Hepatic stellate cell (primary cell): Measurements from ENCODE around the gene CHRNA9.
"Not testable (repeated sequence)": the region's sequence is repeated elsewhere in the genome, so short reads cannot be mapped to it uniquely, and the experiment has no call there.

Experiments used
- DNase-seq: peaks from one replicate; pipeline ENCODE4 v3.0.0; 2011; ENCODE audit warnings: low spot score

The CHRNA9 gene, protein sequence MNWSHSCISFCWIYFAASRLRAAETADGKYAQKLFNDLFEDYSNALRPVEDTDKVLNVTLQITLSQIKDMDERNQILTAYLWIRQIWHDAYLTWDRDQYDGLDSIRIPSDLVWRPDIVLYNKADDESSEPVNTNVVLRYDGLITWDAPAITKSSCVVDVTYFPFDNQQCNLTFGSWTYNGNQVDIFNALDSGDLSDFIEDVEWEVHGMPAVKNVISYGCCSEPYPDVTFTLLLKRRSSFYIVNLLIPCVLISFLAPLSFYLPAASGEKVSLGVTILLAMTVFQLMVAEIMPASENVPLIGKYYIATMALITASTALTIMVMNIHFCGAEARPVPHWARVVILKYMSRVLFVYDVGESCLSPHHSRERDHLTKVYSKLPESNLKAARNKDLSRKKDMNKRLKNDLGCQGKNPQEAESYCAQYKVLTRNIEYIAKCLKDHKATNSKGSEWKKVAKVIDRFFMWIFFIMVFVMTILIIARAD

DNA sequence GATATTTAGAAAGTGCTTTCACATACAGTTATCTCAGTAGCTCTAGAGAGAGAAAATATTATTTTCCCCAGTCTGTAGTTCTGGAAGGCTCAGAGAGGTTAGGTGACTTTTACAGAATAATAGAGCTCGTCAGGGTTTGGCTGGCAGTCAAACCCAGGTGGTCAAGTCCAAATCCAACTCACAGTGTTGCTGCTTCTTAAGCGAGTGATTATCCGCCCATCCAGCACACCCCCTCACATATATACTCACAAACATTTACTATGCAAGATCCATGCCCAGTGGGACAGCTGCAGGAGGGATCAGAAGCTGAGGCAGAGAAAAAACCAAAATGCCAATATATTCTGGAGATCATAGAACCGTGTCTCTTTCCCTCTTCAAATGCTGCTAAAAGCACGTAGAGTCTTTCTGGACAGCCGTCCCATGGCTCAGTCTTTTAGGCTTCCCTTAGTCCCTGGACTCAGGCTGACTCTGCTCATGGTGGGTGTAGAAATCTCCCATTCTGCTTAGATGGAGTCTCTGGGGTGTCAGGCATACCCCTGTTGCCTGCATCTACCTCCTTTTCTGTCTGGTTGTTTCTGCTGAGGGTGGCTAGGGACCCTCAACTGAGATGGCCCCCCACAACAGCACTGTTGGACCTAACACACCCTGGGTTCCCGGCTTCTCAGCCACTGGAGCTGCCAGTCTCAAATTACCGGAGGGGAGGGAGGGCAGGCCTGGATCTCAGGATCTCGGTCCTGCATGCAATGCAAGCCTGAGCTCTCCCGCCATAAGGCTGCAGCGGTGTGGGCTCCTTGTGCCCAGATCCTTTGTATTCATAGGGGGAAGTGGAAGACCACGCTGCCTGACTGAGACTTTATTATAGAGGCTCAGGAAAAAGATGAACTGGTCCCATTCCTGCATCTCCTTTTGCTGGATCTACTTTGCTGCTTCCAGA, at the start of gene CHRNA9:
TSS of gene CHRNA9 (plus strand) at position 743 of the 934 bp plus-strand sequence. CDS start at position 878, 135 bp downstream.
- no peak for DNase-seq

DNA sequence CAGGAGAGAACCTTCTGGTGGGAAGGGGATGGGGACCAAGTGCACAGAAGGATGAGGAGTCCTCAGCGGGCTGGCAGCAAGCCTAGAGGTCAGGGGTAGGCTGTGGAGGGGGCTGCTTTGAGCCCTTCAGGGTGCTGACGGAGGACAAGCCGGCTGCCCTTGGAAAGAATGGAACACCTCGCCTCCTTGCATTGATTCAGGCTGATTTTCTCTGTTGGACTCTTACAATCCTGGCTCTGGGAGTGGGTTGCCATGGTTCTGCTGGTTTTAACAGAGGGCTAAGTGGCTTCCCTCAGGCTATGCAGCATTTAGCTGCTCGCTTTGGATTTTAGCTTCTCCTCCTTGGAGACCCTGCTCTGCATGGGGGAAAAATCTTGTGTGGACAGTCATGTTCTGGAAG, 49.4 kb upstream of the CHRNA9 start:
- no peak for DNase-seq

DNA sequence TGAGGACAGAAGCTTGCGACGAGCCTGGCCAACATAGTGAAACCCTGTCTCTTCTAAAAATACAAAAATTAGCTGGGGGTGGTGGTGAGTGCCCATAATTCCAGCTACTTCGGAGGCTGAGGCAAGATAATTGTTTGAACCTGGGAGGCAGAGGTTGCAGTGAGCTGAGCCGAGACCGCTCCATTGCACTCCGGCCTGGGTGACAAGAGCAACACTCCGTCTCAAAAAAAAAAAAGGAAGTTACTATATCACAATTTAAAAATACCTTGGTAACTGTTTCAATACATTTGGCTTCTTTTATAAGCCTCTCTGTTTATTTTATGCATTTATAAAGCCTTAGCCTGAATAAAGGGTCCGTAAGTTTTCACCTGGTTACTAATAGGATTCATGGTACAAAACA, 46.6 kb upstream of the CHRNA9 start:
- DNase-seq: no peak

DNA sequence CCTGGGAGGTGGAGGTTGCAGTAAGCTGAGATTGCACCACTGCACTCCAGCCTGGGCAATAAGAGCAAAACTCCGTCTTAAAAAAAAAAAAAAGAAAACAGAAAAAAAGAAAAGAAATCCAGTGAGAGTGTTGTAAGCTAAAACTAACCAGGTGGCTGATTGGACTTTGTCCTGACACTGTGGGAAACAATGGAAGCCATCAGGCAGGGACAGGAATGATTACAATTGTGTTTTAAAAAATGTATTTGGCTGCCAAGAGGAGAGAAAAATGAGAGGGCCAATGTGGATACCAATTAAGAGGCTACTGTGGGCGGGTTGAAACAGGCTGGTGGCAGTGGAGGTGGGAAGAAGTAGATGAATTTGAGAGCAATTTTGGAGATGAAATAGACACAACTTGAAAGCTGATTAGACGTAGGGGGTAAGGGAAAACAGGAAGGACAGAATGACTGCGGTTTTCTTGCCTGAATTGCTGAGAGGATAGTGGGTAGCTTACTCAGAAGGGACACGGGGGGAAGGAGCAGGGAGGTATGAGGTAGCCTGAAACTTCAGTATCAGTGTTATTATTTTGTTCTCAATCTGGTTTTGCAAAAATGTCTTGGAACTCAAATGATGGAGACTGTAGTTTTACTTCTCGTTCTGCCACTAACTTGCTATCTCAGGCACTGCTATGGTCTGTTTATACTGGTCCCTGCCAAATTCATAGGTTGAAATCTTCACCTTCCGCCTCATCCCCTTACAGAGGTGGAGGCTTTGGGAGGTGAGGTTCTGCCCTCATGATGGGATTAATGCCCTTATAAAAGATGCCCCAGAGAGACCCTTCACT, 45.6 kb upstream of the CHRNA9 start:
- no peak for DNase-seq

DNA sequence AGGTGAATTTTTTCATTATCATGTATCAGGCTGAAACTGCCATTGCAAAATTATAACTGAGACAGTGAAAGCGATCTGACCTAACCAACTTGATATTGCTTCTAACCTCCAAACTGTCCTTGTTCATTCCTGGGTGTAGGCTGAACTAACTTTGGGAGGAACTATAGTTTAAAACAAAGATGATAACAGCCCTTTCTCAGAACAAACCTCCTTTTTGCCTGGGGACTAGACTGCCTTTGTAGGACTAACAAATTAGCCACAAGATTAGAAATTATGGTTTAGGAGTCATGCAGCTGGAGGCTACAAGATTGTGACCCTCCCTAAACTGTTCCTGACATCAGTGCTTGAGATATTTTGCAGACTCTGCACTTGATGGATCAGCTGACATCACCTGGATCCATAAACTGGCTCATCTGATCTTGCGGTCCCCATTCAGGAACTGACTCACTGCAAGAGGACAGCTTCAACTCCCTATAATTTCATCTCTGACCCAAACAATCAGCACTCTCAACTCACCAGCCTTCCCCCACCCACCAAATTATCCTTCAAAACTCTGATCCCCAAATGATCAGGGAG, 44.4 kb upstream of the CHRNA9 start:
- DNase-seq: not testable (repeated sequence)

DNA sequence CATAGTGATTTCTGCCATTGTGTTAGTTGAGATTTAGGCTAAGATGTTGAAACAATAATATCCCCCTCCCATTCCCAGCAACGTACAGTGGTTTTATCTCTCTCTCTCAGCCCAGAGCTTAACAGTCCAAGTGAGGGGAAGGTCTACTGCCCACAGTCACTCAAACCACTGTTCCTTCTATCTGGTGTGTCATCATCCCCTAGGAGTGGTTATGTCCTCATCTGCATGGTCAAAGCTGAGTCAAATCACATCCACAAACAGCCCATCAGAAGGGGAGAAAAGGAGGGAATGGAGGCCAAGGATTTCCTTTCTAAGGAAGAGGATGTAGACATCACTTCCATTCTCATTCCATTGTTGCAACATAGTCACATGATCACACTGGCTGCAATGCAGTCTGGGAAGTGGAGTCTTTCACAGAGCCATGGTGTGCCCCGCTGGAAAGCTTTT, 42.8 kb upstream of the CHRNA9 start:
- no peak for DNase-seq

DNA sequence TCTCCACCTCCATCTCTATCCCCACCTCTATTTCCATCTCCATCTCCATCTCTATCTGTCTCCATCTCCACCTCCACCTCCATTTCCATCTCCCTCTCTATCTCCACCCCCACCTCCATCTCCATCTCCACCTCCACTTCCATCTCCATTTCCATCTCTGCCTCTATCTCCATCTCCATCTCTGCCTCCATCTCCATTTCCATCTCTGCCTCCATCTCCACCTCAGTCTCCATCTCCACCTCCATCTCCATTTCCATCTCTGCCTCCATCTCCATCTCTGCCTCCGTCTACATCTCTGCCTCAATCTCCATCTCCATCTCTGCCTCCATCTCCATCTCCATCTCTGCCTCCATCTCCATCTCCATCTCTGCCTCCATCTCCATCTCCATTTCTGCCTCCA, 40.8 kb upstream of the CHRNA9 start:
- DNase-seq: no peak

DNA sequence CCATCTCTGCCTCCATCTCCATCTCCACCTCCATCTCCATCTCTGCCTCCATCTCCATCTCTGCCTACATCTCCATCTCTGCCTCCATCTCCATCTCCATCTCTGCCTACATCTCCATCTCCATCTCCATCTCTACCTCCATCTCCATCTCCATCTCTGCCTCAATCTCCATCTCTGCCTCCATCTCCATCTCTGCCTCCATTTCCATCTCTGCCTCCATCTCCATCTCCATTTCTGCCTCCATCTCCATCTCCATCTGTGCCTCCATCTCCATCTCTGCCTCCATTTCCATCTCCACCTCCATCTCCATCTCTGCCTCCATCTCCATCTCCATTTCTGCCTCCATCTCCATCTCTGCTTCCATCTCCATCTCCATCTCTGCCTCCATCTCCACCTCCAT, 40.1 kb upstream of the CHRNA9 start:
- DNase-seq: not testable (repeated sequence)

DNA sequence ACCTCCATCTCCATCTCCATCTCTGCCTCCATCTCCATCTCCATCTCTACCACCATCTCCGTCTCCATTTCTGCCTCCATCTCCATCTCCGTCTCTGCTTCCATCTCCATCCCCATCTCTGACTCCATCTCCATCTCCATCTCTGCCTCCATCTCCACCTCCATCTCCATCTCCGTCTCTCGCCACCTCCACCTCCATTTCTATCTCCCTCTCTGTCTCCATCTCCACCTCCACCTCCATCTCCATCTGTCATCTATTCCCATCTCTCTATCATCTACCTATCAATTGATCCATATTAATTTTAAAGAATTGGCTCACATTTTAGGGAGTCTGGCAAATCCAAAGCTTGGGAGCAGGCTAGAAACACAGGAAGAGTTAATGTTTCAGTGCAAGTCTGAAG, 39.6 kb upstream of the CHRNA9 start:
- DNase-seq: no peak

DNA sequence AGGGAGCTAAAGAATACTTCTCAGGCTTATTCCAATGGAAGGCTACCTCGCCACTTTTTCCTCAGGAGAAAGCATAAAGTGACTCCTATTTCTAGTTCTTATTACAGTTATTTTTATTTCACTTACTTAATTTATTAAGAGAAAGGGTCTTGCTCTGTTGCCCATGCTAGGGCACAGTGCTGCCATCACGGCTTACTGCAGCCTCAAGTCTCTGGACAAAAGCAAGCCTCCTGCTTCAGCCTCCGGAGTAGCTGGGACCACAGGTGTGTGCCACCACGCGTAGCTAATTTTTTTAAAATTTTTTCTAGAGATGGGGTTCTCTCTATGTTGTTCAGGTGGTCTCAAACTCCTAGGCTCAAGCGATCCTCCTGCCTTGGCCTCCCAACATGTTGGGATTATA, 36.0 kb upstream of the CHRNA9 start:
- DNase-seq: no peak

DNA sequence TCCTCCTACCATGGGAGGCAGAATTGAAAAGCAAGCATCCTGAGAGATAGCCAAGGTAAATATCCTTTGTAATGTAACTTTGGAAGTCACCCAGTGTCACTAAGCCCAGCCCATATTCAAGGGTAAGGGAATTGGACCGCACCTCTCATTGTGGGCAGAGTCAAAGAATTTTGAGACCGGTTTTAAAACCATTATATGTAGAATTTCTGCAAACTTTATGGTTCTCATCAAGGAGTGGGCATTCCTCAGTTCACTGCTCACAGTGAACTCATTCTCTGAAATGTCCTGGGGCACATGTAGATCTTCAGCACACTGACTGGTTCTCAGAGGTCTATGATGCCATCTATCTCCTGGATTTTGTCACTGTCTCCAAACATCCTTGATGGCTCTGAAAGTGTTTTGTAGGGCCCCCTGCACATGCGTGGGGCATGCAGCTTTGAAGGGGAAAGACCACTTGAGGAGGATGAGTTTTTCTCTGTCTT, 35.3 kb upstream of the CHRNA9 start:
- DNase-seq: no peak

DNA sequence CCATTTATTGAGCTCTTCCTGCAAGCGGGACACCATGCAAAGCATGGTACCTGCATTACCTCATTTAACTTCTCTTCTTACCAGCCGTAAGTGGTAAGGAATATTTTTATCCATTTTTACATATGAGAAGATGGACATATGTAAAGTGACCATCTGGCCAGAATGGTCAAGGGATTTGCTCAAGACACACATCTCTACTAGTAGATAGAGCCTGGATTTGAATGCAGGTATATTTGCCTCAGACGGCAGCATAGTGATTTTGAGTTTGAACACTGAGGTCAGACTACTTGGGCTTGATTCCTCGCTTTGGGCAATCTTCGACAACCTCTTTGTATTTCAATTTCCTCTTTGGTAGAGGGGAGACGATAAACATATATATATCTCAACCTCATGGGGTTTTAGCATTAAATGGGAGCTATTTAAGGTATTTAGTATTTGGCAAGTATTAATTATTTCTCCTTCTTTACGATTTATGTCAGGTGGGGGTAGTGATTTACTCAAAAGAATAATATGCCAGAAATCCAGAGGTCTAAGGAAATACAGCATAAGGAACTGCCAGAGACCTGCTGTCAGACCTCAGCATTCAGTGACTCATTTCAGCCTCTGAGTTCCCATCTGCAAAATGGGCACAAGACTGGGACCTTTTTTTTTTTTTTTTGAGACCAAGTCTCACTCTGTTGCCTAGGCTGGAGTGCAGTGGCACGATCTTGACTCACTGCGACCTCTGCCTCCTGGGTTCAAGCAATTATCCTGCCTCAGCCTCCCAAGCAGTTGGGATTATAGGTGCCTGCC, 34.6 kb upstream of the CHRNA9 start:
- DNase-seq: no peak

DNA sequence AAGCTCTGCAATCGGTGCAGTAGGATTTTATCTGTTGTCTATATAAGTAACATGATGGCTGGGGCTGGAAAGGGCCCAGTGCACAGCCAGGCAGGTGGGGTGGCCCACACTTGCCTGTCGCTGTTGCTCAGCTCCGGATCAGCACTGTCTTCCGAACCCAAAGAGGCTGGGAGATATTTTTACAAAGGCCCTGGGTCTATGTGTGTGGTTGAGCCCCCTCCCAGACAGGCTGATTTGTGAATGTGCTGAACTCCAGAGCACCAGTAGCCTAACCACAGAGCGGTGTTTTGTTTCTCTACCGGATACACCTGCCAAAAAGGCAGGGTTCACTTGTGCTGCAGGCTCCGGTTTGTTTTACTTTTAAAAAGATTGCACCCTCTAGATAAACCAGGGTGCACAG, 33.5 kb upstream of the CHRNA9 start:
- no peak for DNase-seq

DNA sequence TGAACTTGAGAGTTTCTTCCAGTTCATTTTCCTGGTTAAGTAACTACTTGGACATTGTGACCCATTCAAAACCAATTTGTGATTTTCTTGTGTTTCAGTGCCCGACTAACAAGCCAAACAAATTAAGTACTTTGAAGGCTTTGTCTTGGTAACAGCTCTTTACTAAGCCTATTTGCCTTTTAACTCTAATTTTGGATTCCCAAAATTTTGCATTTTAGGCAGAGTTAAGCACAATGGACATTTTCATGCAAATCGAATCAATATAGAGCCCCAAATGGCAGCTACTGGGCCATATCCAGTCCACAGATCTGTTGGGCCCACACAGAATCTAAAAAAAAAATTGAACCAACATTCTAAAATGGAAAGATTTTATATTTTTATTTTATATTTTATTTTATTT, 31.4 kb upstream of the CHRNA9 start:
- DNase-seq: no peak

DNA sequence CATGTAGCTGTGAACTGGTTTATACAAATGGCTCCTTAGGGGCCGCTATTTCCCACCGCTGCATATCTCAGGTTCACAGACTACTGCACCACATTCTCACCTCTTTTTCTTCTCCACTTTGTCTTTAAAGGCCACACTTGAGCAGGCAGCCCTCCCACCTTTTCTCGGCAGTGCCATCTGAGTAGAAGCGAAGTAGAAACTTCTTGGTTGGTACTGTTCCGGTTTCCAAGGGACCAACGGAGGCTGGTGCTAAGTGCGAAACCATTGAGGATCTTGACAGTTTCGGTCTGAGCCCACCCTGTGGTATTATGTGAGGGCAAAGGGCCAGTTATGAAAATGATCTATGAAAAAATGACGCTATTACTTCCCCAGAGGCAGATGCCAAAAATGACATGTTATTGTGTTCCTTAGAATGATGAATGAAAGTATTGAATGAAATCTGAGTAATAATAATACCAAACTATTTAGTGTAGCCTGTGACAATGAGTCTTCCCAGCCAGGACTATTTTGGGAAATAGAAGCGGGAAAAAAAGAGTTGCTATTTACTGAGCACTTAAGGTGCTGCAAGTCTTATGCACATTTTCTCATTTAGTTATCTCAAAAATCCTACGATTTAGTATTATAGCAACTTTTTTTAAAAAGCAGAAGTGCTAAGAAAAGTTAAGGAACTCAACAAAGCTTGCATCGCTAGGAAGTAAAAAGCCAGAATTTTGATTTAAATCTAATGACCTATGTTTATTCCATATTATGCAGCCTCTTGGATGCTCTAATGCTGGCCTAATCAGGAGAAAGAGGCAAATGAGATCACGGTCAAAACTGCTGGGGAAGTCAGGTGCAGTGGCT, 29.6 kb upstream of the CHRNA9 start:
- DNase-seq: no peak

DNA sequence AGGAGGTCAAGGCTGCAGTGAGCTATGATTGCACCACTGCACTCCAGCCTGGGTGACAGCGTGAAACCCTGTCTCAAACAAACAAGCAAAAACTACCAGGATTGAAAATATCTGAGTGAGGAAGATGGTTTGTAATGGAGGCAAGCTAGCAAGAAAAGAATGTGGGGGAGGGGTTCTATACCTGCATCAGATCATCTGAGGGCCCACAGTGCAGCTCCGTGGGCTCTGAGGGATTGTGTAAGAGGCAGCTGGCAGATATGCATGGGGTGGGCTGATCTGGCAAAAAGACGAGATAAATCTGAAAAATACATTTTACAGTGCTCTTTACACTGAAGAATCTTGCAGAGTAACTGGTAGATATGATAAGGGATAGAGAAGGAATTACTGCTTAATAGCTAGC, 28.9 kb upstream of the CHRNA9 start:
- no peak for DNase-seq

DNA sequence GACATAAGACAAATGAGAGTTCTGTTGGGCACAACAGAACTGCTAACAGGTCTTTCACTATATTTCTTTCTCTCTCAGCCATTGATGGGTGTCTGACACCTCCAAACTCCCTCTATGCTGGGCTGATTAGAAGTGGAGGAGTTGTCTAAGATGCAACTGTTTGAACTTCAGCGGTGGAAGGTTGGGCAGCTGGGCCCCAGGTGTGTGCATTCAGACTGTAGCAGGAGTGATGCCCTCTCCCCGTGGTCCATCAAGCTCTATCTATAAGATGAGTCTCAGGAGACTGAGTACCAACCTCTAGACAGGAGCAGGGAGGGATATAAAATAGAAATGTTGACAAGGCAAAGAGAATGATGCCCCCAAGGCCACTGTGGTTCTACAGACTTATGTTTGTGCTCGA, 28.2 kb upstream of the CHRNA9 start:
- no peak for DNase-seq

DNA sequence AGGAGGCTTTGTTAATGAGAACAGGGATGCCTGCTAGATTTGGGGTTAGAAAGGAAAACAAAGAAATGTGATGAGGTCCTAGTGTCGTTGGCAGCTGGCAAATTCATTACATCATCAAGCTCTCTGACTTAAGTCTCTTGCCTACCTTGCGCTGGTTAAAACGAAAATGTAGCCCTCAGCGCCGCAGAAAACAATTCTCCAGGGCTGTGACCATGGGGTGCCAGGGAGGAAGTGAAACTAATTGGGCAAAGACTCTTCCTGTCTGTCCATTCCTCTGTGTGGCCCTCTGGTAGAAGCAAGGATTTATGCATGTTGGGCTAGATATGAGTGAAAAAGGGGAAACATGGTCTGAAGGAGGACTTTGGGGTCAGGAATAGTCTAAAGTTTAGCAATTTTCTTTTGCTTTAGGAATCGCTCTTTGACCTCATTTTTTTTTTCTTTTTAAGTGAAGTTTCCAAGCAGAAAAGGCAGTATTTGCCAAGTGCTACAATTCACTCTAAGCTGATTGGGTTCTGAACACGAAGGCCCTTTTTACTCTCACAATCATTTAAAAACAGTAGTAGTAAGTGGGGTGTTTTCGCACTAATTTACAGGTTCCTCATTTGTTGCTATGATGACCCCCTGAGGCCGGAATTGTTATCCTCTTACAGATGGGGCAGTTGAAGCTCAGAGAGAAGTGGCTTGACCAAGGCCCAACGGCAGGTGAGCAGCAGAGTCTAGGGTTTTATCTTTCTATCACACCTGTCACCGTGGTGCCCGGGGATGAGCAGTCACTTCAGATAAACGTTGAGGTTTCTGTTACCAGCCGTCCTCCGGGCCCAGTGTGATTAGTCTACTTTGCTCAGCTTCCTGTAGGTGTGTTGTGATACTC, 27.3 kb upstream of the CHRNA9 start:
- no peak for DNase-seq
